Thoracic aorta (tissue), 2 donors: ENCODE results near the gene LIAS. TPM values are rescaled to one million over a fixed set of nuclear protein-coding genes. Genes with fewer than 3 reads are reported as not detected.

Experiments
- ATAC-seq: fragments of 150-250 bp; one replicate; pipeline ENCODE4 v1.8.0; 2017; ENCODE audit warnings: low read depth; ENCODE audit not compliant: insufficient number of reproducible peaks, low FRiP score
- DNase-seq: peaks from one replicate; pipeline ENCODE4 v3.0.0-alpha.2; 2020; ENCODE audit warnings: low spot score
- H3K27ac ChIP-seq, 2 donors: fragments of 200-600 bp; sonication (generic); 1 replicate in 1 of 2; 2 replicates in 1 of 2; pipeline ENCODE4 v1.5.1; 2016; ENCODE audit warnings: mild to moderate bottlenecking in 2 of 2, moderate library complexity in 2 of 2
- H3K27me3 ChIP-seq: fragments of 200-600 bp; sonication (generic); replicated peaks from 2 replicates; pipeline ENCODE4 v1.6.0; 2016; ENCODE audit warnings: mild to moderate bottlenecking; ENCODE audit not compliant: insufficient read depth
- H3K36me3 ChIP-seq: fragments of 200-600 bp; sonication (generic); one replicate; pipeline ENCODE4 v1.5.1; 2016
- H3K4me1 ChIP-seq, 2 donors: fragments of 200-600 bp; sonication (generic); 1 replicate in 1 of 2; 2 replicates in 1 of 2; pipeline versions ENCODE4 v1.5.1 to v1.6.0; 2016; ENCODE audit warnings: low read depth in 2 of 2, mild to moderate bottlenecking in 1 of 2; ENCODE audit not compliant: control insufficient read depth in 1 of 2
- H3K4me3 ChIP-seq: fragments of 200-600 bp; sonication (generic); 2 replicates; pipeline ENCODE4 v1.5.1; 2016; ENCODE audit warnings: mild to moderate bottlenecking
- H3K9me3 ChIP-seq: fragments of 200-600 bp; sonication (generic); 2 replicates; pipeline ENCODE4 v1.5.1; 2016
- CTCF ChIP-seq: fragments of 200-600 bp; sonication (generic); IDR thresholded peaks from one replicate; pipeline ENCODE4 v1.5.1; 2019; ENCODE audit warnings: antibody characterized with exemption
- total RNA-seq, 2 donors: library from RNA; depleted of rRNA; stranded (reverse); fragments of >200 nt; gene quantifications; one replicate each; pipeline versions ENCODE4 v1.1.0 to v1.2.3, GENCODE V29; 2016

The LIAS gene
- total RNA-seq, 2 donors from 2014 or later: 4.7 to 9.2 TPM

- no peaks in the 10 kb centered on the region for H3K27me3 ChIP-seq
- no peaks in the 10 kb centered on the region for H3K4me1 ChIP-seq
- no peaks in the 10 kb centered on the region for H3K36me3 ChIP-seq
- H3K9me3 ChIP-seq: no peaks in the 10 kb centered on the region
- DNase-seq (no peak), ATAC-seq (no peak)
- H3K4me3 ChIP-seq: no peak overlapping the region
- no peak overlapping the region for H3K27ac ChIP-seq
- no peak for TF ChIP-seq CTCF
Observed at GRCh38 chr4:39426728-39427127, 32.1 kb upstream of the LIAS start.

DNA sequence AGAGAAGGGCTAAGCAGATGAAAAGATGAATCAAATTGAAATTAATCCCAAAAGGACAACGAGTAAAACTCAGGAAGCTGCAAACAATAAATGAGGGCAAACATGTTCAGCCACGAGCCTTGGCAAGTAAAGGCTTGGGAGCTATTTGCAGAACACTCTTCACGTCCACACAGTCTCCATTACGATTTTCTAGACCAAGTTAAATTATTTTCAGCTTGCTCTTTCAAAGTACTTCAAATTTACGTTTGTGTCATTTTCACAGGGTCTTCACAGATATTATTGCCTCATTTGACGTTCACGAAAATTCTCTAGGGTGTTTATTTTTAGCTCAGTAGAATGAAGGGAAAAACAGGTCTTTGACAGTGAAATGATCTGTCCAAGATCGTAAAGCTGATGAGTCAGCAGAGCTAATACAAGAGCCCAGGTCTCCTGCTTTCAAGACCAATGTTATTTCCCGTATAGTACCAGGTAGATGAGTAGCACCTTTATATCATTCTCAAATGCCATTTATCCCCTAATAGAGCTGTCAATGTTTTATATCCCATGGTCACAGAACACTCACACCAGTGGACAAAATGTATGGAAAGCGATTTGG, 31.2 kb upstream of the LIAS start:
- Histone ChIP-seq H3K4me1 (no peaks in the 10 kb centered on the region), H3K36me3 (no peaks in the 10 kb centered on the region), H3K27ac (no peak overlapping the region), H3K9me3 (no peaks in the 10 kb centered on the region), H3K27me3 (no peaks in the 10 kb centered on the region), H3K4me3 (no peak overlapping the region)
- no peak for TF ChIP-seq CTCF
- no peak for ATAC-seq
- no peak for DNase-seq

GRCh38 chr4:39429476-39430334, 29.2 kb upstream of the LIAS start:
- no peaks in the 10 kb centered on the region for H3K4me1 ChIP-seq
- H3K27ac ChIP-seq: no peak overlapping the region
- no peaks in the 10 kb centered on the region for H3K36me3 ChIP-seq
- ATAC-seq (no peak), DNase-seq (no peak)
- H3K4me3 ChIP-seq: no peak overlapping the region
- TF ChIP-seq CTCF: no peak
- no peaks in the 10 kb centered on the region for H3K27me3 ChIP-seq
- H3K9me3 ChIP-seq: no peaks in the 10 kb centered on the region

DNA sequence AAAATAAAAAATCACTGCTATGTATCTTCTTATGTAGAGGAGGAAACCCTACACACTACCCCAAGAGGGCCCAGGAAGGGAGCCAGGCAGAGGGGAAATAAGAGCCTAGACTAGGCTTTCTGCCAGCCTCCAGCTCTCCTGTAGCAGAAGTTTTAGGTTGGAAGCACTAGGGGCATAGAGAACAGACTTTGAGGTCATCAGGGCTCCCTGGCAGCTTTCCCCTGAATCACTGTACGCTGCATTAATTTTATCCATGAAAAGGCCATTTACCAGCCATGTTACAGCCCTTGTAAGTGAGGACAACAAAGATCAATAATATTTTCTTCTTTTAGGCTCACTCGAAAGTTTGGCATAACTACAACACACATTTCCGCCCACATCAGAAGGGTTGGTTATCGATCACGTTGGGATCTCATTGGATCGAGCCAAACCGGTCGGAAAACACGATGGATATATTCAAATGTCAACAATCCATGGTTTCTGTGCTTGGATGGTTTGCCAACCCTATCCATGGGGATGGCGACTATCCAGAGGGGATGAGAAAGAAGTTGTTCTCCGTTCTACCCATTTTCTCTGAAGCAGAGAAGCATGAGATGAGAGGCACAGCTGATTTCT, 24.9 kb upstream of the LIAS start:
- Histone ChIP-seq H3K9me3 (no peaks in the 10 kb centered on the region), H3K4me3 (no peak overlapping the region), H3K27ac (no peak overlapping the region), H3K36me3 (no peaks in the 10 kb centered on the region), H3K4me1 (no peaks in the 10 kb centered on the region), H3K27me3 (no peaks in the 10 kb centered on the region)
- no peak for TF ChIP-seq CTCF
- no peak for ATAC-seq
- DNase-seq: no peak
